ENCODE results near the gene ZBTB25.
A peak's percentile ranks its signal among the peaks of the same experiment; 100 is the strongest.

Gene ZBTB25

DNA sequence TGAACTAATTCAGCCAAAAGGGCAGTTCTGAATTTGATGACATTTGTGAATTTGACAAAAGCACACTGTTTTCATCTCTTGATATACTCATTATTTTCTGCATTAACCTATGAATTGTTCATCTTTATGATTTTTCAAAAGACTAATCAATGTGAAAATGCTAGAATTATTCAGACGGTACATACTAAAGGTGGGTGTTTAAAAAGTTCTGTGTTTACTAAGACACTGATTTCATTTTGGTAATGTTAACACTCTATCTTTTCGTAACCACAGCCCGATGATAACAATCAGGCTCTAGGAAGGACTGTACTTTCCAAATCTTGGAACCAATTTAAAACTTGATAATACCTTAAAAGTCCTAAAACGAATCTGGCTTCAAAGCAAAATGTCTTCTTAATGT, 28.9 kb downstream of the ZBTB25 start:
- DNase-seq = no peak

DNA sequence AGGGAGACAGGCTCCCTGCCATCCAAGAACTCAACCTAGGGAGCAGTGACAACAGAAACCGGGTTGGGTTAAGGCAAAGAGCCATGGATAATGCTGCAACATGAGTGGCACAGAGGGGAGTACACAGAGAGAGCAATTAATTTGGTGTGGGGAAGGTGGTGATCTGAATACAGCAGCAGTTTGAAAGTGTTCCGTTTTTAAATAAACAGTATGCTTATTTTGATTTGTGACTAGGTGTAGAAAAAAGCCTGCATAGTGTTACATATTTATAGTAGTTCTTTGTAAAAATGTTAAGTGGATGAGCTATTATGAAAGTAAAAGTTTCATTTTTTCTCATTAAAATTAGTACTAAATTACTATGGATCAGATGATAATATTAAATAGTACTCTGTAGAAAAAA, 29.6 kb downstream of the ZBTB25 start:
- DNase-seq = no peak

DNA sequence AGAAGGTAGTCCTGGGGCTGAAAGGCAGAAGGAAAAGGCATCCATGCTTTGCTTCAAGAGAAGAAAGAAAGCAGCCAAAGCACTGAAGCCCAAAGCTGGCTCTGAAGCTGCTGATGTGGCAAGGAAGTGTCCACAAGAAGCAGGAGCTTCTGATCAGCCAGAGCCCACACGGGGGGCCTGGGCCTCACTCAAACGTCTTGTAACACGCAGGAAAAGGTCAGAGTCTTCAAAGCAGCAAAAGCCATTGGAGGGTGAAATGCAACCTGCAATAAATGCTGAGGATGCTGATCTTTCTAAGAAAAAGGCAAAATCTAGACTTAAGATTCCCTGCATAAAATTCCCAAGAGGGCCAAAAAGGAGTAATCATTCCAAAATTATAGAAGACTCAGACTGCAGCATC, 35.2 kb downstream of the ZBTB25 start:
- no peak for DNase-seq

DNA sequence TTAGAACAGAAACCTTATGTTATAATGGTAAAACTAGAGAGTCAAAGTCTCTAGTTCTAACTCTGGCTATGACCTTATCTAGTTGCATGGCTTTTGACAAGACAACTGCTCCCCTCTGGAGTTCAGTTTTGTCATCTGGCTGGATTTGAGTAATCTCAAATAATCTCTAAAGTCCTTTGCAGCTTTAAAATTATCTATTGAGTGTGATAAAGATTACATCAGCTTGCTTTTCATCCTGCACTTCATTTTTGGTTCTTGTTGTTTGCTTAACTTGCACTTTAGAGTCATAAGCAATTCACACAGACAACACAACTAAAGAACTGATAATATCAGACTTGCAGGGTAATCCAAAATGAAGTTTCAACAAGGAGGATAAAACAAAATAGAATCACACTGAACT, 36.1 kb downstream of the ZBTB25 start:
- DNase-seq = no peak

DNA sequence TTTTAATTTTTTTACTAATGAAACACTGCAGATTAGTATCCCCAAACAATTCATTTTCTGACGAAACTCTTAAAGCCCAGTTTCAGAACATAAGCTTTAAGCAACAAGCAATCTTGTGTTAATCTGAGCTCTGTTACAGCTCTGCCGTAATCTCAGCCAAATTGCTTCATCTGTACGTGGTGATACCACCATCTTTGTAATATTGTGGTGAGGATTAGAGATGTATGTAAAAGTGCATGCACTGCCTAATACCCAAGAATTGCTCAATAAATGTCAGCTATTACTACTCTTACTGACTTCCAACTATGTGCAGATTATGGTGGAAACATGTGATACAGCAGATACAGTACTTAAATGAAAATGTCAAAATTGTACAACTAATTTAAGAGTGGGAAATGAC, 36.5 kb downstream of the ZBTB25 start:
- no peak for DNase-seq

DNA sequence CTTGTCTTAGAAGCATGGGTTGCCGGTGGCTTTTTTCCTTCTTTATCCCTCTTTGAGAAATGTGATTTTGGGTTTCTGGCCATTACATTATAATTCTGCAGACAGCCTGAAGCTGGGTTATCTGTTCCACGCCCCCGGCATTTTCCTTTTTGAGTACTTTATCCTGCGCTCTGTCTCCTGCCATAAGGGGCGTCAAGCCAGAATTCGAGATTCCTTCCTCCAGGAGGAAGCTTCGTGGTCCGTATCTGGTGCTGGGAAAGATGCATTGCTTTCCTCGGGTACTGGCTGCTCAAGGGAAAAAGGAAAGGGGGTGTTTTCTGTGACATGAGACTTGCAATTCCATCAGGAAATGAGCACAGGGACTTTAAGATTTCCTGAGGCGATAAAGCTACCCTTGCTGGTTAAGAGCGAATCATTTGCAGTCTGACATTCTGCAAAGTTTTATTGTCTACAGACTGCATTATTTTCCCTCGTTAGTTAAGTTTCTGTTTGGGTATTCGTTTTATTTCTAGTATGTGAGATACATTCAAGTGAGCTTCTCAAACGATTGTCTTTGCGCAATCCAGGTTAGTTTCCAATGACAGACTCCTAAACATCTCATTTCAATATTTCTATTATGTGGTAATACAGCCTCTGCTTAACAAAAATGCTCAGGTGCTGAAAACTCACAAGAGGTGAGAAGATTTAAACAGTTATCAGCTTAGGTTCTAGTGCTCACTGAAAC, 37.6 kb downstream of the ZBTB25 start:
- peak; percentile 50 for DNase-seq

DNA sequence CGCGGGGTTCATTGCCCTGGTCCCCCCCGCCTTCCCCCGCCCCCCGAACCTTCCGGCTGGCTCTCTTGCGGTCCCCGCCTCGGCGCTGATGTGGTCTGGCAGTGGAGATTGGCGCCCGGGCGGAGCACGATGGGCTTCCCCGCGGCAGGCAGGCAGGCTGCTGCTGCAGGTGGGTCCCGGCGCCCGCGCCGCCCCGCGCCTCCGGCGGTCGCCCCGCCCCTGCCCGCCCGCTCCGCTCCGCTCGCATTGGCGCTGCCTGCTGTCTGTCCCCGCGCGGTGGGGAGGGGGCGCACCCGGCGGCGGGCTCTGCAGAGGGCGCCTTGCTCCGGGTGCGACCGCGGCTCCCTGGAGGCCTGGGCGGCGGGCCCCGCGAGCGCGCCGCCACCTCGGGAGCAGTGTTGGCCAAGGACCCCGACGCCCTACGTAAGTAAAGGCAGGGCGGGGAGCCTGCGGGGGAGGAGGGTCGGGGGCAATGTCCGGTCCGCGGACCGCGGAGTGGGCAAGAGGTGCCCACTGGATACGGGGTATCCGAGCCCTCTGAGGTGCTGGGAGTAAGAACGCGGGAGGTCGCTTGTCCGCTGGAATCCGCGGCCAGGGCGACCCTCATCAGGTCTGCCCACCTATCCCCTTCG, 38.3 kb downstream of the ZBTB25 start, which contains the start of gene AKAP5:
Gene AKAP5 (plus strand): TSS at position 309 of the 632 bp plus-strand sequence. CDS start 2,896 bp downstream, outside the sequence.
- DNase-seq = no peak

DNA sequence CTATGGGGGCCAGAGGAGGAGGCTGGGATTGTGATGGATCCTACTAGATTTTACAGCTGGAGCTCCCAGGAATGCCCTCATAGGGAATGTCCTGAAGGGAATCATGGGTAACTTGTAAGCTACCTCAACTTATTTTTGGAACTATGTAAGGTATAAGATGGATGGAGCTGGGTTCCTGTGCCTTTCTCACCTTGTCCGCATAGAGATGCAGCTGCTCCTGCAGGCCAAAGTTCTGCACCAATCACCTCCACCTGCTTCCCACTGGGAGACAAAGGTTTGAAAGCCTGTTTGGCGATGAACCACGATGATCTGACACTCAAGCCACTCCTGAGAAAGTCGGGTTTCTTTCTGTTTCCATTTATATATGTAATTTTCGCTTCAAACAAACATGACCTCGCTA, 39.0 kb downstream of the ZBTB25 start:
- no peak for DNase-seq

DNA sequence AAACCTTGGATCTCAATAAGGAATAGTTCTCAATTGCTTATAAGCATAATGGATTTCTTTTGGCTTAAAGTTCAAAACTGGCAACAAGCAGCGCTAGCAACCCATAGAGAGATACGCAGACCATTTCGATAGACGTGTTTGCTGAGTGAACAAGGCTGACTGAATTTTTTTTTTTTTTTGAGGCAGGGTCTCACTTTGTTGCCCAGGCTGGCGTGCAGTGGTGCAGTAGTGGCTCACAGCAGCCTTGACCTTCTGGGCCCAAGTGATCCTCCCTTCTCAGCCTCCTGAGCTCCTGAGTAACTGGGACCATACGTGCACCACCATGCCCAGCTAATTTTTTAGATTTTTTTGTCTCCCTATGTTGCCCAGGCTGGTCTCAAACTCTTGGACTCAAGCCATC, 39.8 kb downstream of the ZBTB25 start:
- no peak for DNase-seq

DNA sequence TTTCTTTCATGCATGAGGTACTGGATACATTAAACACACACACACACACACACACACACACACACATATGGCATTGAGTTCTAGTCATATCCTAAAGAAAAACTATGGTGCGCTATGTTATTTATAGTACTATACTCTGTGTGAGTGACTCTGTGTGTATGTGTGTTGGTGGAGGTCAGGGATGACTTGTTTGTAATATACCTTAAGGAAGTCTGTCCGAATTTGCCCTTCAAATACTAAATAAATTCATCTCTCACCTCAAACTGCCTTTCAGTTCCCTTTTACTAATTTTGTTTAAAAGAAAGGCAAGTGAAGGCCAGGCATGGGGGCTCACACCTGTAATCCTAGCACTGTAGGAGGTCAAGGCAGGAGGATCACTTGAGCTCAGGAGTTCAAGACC, 40.4 kb downstream of the ZBTB25 start:
- DNase-seq = no peak

DNA sequence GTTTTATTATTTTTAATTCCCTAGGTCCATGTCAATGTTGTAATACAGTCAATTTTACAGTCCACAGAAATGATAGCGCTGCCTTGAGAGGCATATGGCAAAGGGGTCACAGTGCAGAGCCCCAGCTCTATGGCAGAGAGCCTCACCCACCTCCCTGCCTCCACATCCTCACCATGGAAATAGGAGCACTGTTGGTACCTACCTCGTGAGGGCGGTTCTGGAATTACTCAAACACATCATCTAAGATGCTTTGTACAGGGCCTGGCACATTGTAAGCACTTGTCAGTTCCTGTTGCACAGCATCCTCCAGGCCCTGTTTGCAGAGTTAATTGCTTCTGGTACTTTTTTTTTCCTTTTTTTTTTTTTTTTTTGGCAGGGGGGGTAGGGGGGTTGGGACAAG, 42.4 kb downstream of the ZBTB25 start:
- no peak for DNase-seq

DNA sequence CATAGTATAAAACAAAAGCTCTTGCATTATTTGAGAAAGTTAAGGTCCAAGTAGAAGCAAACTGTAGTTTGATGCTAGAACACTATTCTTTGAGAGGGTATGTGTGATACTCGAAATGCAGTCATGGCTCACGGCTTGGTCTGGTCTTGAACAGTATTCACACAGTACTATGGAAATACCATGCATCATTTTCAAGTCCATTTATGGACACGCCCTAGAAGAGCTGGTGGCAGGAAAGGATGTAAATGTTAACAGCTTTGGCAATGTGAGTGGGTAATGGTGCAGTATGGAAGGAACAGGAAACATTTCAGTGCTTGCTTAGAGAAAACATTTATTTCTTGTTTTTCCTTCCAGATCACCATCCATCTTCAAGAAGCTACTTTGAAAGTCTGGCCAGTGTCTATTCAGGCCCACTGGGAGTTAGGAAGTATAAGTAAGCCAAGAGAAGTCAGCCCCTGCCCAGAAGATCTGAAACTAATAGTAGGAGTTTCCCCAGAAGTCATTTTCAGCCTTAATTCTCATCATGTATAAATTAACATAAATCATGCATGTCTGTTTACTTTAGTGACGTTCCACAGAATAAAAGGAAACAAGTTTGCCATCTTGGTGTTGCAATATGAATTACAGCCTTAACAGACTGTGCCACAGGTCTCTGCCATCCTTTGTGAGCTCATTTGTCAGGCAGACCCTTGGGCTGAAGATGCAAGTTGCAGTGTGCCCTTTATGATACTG, 44.1 kb downstream of the ZBTB25 start:
- no peak for DNase-seq

DNA sequence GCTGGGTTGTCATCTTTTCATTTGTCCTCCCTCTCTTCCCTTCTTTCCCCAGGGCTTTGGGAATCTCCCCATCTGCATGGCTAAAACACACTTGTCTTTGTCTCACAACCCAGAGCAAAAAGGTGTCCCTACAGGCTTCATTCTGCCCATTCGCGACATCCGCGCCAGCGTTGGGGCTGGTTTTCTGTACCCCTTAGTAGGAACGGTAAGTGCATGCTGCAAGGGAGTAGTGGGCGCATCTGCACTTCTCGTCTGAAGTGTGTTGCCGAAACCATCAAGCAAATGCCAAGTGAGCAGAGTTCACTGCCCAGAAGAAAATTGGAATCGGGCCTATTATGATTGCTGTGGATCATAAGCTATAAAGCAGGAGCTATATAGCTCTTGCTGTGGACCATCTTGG, 49.0 kb downstream of the ZBTB25 start:
- no peak for DNase-seq

DNA sequence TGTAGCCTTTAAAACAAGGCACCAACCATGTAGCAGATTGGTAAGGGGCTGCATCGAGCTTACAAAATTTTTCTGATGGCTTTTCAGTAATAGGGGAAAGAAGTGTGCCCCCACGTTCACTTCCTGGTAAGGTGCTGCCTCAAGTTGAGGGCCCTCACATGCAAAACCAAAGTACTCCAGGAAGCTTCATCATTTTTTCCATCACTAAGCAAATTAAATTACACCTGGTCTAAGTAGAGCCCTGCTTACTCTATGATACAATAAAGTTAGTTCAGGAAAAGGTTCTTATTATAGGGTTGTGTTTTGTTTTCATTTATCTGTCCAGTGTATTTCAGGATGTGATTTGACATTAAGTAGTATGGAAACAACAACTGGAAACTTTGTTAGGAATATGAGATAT, 53.4 kb downstream of the ZBTB25 start:
- no peak for DNase-seq

DNA sequence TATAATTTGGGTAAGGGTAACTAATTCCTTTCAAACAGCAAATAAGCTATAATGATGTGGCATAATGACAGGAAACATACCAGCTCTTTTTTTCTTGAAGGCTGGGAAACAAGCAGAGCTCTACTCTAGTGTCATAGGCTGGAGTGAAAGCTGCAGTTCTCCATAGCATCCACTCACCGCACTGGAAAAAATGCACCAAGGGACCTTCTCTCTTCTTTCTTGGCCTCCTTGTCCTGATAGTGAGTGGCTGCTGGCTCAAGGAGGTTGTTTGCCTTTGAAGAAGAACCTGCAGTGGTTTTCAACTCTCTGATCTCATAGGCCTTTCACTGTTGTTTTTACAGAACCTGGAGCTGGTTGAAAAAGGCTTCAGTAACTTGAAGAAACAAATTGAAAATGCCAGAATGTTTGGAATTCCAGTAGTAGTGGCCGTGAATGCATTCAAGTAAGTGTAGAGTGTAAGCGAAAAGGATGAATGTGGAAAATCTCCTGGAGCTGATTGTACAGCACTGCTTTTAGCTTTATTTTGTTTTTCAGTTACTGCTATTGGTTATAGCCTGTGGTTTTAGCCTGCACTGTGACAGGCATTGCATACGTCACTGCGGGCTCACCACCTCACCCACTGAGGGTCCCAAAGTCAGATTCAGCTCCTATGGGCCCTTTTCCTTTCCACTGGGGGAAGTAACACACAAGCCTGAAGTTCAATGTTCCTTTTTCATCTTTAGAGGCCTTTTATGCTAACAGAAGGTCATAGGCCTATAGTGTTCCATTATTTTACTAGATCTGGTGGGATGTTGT, 55.6 kb downstream of the ZBTB25 start:
- DNase-seq = peak; percentile 23

DNA sequence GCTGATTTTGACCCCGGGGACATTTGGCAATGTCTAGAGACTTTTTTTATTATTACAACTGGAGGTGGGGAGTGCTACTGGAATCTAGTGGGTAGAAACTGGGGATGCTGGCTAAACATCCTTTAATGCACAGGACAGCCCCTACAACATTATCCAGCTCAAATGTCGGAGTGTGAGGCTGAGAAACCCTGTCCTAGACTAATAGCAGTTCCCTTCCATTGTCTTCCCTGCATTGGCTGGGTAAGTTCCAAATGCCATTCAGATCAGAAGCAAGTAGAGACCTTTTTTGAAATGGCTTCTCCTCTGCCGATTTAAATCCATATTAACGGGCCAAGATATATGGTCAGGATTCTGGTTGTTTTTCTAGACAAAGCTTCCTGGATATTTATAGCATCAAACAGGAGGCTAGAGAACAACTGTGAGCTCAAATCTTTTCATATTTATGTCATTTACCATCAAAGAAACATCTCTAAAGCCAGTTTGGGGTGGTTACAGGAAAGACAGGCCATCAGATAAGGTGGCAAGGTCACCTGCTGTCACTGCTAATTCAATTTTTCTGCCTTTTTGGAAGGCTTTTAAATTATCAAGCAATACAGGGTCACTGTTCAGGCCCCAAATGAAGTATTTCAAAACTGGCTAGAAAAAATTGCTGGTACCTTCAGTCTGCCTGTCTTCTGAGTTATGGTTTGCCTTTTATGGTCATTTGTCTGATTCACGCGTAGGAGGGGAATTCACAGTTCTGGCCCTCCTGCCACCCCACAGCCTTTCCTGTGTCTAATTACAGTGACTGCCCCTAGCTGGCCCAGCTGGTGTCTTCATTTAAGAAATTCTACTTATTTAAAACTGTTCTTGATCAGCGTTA, 58.4 kb downstream of the ZBTB25 start:
- peak; percentile 93 for DNase-seq

DNA sequence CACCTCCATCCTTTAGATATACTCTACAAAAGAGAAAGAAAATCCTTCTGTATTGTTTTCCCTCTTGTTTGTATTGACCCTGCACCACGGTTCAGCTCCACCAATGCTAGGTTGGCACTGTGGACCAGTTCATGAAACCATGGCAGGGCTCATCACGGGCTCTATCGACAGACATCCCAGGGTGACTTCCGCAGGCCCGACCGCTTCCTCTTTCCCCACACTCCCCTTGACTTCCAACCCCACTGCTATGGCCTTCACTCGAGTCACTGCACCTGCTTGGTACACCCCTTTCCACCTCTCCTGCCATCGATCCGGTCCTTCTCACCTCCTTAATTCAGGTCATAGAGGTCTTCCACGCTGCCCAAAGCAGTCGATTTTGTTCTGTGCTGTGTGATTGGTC, 59.5 kb downstream of the ZBTB25 start:
- DNase-seq = no peak

DNA sequence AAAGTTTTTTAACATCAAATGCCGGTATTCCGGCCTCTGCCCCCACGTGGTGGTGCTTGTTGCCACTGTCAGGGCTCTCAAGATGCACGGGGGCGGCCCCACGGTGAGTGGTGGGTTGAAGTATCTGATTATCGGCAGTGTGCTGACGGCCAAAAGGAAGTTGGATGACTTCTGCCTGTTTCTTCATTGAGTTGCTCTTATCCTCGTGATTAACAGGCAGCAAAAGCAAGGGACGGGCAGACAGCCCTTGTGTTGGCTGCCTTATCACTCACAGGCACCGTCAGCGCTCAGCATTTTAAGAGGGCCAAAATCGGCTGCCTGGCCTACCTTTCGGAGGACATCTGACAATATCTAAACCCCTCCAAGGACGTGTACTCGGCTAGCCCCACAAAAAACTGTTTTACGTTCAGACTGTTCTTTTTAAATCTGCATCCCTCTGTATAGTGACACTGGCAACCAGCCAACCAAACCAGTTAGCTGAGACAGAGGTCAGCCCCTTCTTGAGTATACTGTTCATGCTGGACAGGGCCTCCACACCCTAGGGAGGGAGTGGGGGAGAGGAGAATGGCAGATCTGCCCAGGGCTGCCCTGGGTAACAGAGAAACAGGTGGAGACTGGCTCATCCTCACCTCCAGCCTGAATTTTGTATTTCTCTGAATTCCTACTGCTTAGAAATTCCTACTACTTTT, 61.2 kb downstream of the ZBTB25 start:
- DNase-seq = no peak

DNA sequence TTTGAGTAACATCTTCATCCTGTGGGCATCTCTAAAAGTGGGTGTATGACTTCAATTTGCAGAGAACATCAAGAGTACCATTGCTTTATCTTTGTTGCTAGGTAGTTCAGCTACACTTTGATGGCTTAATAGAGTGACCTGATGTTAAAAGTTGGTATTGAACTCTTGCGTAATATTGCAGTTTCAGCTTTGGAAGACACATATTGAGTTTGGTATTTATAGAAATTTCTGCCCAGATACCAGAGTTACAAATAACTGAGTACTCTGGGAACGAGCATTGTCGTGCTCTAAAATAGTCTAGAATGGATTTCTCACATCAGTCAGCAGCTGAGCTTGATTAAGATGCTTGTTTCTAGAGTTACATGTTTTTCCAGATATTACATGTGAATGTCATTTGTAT, 63.1 kb downstream of the ZBTB25 start:
- DNase-seq = no peak

DNA sequence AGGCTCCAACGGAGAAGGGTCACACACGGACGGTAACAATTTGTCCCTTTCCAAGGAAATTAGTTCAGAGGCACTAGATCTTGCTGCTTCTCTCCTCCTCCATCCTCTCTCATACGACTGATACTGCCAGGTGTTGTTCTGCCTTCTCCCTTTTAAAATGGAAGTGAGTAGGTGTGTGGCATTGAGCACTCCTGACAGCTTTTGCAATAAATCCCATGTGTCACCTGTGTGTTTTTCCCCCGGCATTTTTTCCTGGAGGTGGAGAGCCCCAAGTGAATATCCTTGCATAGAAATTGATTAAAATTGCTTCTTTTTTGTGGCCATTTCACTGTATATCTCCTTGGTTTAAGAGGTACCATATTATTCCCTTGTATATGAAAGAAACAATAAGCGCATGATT, 64.5 kb downstream of the ZBTB25 start:
- no peak for DNase-seq

DNA sequence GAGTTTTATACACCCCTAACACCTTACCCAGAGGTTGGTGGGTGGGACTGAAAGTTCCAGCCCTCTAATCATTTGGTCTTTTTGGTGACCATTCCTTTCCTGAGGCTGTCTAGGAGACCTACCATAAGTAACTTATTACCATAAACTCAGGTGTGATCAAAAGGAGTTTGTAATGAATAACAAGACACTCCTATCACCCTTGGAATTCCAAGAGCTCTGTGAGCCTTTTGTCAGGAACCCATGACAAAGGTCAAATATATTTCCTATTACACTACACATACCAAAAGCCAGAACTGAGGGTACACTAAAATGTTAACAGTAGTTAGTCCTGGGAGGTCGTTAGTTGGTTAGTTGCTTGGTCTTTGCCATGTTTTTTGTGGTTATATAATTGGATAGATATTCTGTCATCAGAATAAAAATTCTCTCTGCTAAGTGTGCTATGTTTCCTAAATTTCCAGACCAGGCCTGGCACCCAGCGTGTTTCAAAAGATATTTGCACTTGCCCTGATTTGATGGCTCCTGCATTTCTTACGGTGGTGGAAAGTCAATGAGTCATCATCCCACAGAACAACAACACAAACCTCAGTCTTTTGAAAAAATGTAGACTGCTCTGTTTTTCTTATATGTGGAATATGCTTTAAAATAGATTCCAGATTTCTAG, 65.3 kb downstream of the ZBTB25 start:
- peak; percentile 100 for DNase-seq

Measured in kidney glomerular epithelial cell (primary cell).